Kidney (tissue), 14 donors: ENCODE data around the gene IGLL1. TPM values are rescaled to one million over a fixed set of nuclear protein-coding genes. Genes with fewer than 3 reads are reported as not detected.
"Not testable (repeated sequence)": the region's sequence is repeated elsewhere in the genome, so short reads cannot be mapped to it uniquely, and the experiment has no call there.

ENCODE experiments used
- DNase-seq, 5 donors: peaks; one replicate each; pipeline ENCODE4 v3.0.0-alpha.2; 2013 to 2020
- FAIRE-seq: peaks from 2 replicates; lab custom pipeline; 2012; peaks lifted over from hg19 to GRCh38; lab: Jason Lieb, UNC
- H3K27ac ChIP-seq, 2 donors: one replicate each; pipeline ENCODE4 v1.7.0; 2013; ENCODE audit warnings: low read depth in 2 of 2, low read length in 2 of 2, inconsistent platforms in 1 of 2
- H3K27me3 ChIP-seq: one replicate; pipeline ENCODE4 v1.7.1; 2013; ENCODE audit warnings: low read length, inconsistent platforms; ENCODE audit not compliant: control insufficient read depth, insufficient read depth
- H3K36me3 ChIP-seq, 3 donors: one replicate each; pipeline versions ENCODE4 v1.7.0 to v1.7.1; 2013; ENCODE audit warnings: low read length in 3 of 3, control low read depth in 1 of 3, inconsistent platforms in 1 of 3; ENCODE audit not compliant: insufficient read depth in 3 of 3, control insufficient read depth in 2 of 3
- H3K4me1 ChIP-seq, 3 donors: one replicate each; pipeline versions ENCODE4 v1.7.0 to v1.7.1; 2013; ENCODE audit warnings: low read length in 3 of 3, inconsistent platforms in 1 of 3, low read depth in 1 of 3; ENCODE audit not compliant: control insufficient read depth in 2 of 3, insufficient read depth in 2 of 3
- H3K4me3 ChIP-seq, 3 donors: one replicate each; pipeline versions ENCODE4 v1.7.0 to v1.8.1; 2013; ENCODE audit warnings: low read length in 3 of 3, control low read depth in 1 of 3, inconsistent platforms in 1 of 3
- H3K9ac ChIP-seq, 3 donors: one replicate each; pipeline versions ENCODE4 v1.7.0 to v1.7.1; 2013; ENCODE audit warnings: low read length in 3 of 3, control low read depth in 1 of 3, inconsistent platforms in 1 of 3
- H3K9me3 ChIP-seq, 3 donors: one replicate each; pipeline versions ENCODE4 v1.7.0 to v1.7.1; 2013; ENCODE audit warnings: low read length in 3 of 3, control low read depth in 1 of 3, inconsistent platforms in 1 of 3; ENCODE audit not compliant: control insufficient read depth in 2 of 3, insufficient read depth in 1 of 3
- CTCF ChIP-seq: IDR thresholded peaks from 3 replicates; pipeline ENCODE4 v1.5.1; 2012; ENCODE audit warnings: mild to moderate bottlenecking, moderate library complexity, borderline replicate concordance; ENCODE audit not compliant: insufficient read depth; ENCODE audit errors: extremely low read depth
- intact Hi-C: fragments of 100-400 bp; cut with DNase I; formaldehyde crosslinking; loops from one replicate; pipeline ENCODE4 v1.11.1; 2022
- polyA plus RNA-seq: library from polyadenylated mRNA; stranded (reverse); fragments of 350-450 nt; fragmentation: Illumina TruSeq; extraction: RNeasy Lipid Tissue Mini Kit (QIAGEN cat#74804); gene quantifications from one replicate; pipeline ENCODE4 v1.2.3, GENCODE V29; 2014; ENCODE audit warnings: low read depth, low replicate concordance; ENCODE audit not compliant: insufficient read depth
- total RNA-seq: library from RNA; stranded (reverse); fragmentation: NEBNext Ultra II Directional; extraction: Animal tissue kit (Norgen Biotek cat#: 25700); gene quantifications from one replicate; pipeline ENCODE4 v1.2.1, GENCODE V29; 2021
- donor health status: control.
- donor health status: control.
- donor health status: control.
- donor health status: control.
- donor health status: control.
- donor health status: DM: yes; HTN: yes; CAD: no.
- donor health status: Normal renal cell carcinoma (clear cell type).

IGLL1 gene
- total and polyA plus RNA-seq, 2 donors from 2014 or later, result not detected

DNA sequence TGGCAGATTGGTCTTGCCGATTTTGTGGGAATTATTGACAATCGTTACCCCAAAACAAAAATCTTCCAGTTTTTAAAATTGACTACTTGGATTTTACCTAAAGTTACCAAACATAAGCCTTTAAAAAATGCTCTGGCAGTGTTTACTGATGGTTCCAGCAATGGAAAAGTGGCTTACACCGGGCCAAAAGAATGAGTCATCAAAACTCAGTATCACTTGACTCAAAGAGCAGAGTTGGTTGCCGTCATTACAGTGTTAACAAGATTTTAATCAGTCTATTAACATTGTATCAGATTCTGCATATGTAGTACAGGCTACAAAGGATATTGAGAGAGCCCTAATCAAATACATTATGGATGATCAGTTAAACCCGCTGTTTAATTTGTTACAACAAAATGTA, 37.2 kb downstream of the IGLL1 start:
- no peak for TF ChIP-seq CTCF
- intact Hi-C loops, result no loop called here
- DNase-seq, result no peak
- H3K9ac ChIP-seq, result no peak overlapping the region
- no peaks in the 10 kb centered on the region for H3K9me3 ChIP-seq
- H3K4me1 ChIP-seq, result peaks cover 0 to 11% (median 3%) of the 10 kb centered on the region in 3 donors
- no peak for FAIRE-seq
- no peak overlapping the region for H3K27ac ChIP-seq
- H3K36me3 ChIP-seq, result no peaks in the 10 kb centered on the region
- no peak overlapping the region for H3K4me3 ChIP-seq
- no peaks in the 10 kb centered on the region for H3K27me3 ChIP-seq

GRCh38 chr22:23542391-23542790, 37.7 kb downstream of the IGLL1 start:
- H3K27me3 ChIP-seq, H3K4me3 ChIP-seq, H3K36me3 ChIP-seq, H3K9ac ChIP-seq, H3K9me3 ChIP-seq, intact Hi-C loops, H3K27ac ChIP-seq, DNase-seq, FAIRE-seq: not testable (repeated sequence)
- peaks cover 0 to 11% (median 8%) of the 10 kb centered on the region in 3 donors for H3K4me1 ChIP-seq

DNA sequence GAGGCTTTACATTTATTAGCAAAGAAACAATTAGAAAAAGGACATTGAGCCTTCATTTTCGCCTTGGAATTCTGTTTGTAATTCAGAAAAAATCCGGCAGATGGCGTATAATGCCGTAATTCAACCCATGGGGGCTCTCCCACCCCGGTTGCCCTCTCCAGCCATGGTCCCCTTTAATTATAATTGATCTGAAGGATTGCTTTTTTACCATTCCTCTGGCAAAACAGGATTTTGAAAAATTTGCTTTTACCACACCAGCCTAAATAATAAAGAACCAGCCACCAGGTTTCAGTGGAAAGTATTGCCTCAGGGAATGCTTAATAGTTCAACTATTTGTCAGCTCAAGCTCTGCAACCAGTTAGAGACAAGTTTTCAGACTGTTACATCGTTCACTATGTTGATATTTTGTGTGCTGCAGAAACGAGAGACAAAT, 38.2 kb downstream of the IGLL1 start:
- H3K36me3 ChIP-seq, FAIRE-seq, H3K4me3 ChIP-seq, H3K27ac ChIP-seq, H3K9me3 ChIP-seq, H3K27me3 ChIP-seq, intact Hi-C loops: not testable (repeated sequence)
- peak overlapping the region in 1 of 3 donors; percentile 19 for H3K9ac ChIP-seq
- DNase-seq, result peak in 1 of 5 donors; percentile 34
- TF ChIP-seq CTCF, result peak; percentile 48
- H3K4me1 ChIP-seq, result peaks cover 2 to 11% (median 8%) of the 10 kb centered on the region in 3 donors

GRCh38 chr22:23540837-23541236, 39.3 kb downstream of the IGLL1 start:
- intact Hi-C loops, result not testable (repeated sequence)
- DNase-seq, result peak in 3 of 5 donors; percentile 48 to 59 (median 51)

GRCh38 chr22:23539839-23540198, 40.3 kb downstream of the IGLL1 start:
- H3K27ac ChIP-seq, intact Hi-C loops, H3K27me3 ChIP-seq, H3K9me3 ChIP-seq, DNase-seq, H3K36me3 ChIP-seq, H3K4me3 ChIP-seq, H3K9ac ChIP-seq, FAIRE-seq: not testable (repeated sequence)
- H3K4me1 ChIP-seq, result peaks cover 4 to 12% (median 11%) of the 10 kb centered on the region in 3 donors

More at GRCh38 chr22:23540837-23541236, 39.3 kb downstream of the IGLL1 start:
- not testable (repeated sequence) for FAIRE-seq, H3K27me3 ChIP-seq, H3K27ac ChIP-seq, H3K36me3 ChIP-seq, H3K9ac ChIP-seq, H3K4me3 ChIP-seq, H3K9me3 ChIP-seq
- H3K4me1 ChIP-seq, result peaks cover 2 to 11% (median 8%) of the 10 kb centered on the region in 3 donors
